SU-DHL-6 (cell line): ENCODE data around the gene MYOM3.

ENCODE experiments used
- H2AFZ ChIP-seq: fragments of 200-600 bp; sonication (generic); 2 replicates; pipeline ENCODE4 v1.6.1; 2014; ENCODE audit warnings: low read depth, mild to moderate bottlenecking, moderate library complexity, mixed read lengths, antibody characterized with exemption, low read length; ENCODE audit not compliant: severe bottlenecking
- H3F3A ChIP-seq: fragments of 200-600 bp; shearing (Covaris generic); 2 replicates; pipeline ENCODE4 v1.6.0; 2016; ENCODE audit warnings: antibody characterized with exemption, mild to moderate bottlenecking; ENCODE audit not compliant: insufficient read depth
- H3K27ac ChIP-seq: fragments of 200-600 bp; sonication (generic); 2 replicates; pipeline ENCODE4 v1.5.1; 2016; ENCODE audit warnings: low read depth, mild to moderate bottlenecking, low read length, moderate library complexity, mixed read lengths
- H3K27me3 ChIP-seq: fragments of 200-600 bp; sonication (generic), shearing (Covaris generic); 2 replicates; pipeline ENCODE4 v1.6.0; 2014; ENCODE audit warnings: mild to moderate bottlenecking, low read length
- H3K36me3 ChIP-seq: fragments of 200-600 bp; sonication (generic); 2 replicates; pipeline ENCODE4 v1.6.1; 2014; ENCODE audit warnings: mild to moderate bottlenecking, low read length, mixed read lengths
- H3K4me2 ChIP-seq: fragments of 300-600, 200-600 bp; shearing (Covaris generic), sonication (generic); 2 replicates; pipeline ENCODE4 v1.6.0; 2014; ENCODE audit warnings: low read length, low read depth, mild to moderate bottlenecking; ENCODE audit not compliant: poor library complexity, severe bottlenecking
- H3K4me3 ChIP-seq: fragments of 200-600 bp; sonication (generic); 2 replicates; pipeline ENCODE4 v1.5.1; 2014; ENCODE audit warnings: antibody characterized with exemption, low read length, mild to moderate bottlenecking, mixed read lengths; ENCODE audit not compliant: insufficient read depth, poor library complexity, severe bottlenecking
- H3K79me2 ChIP-seq: fragments of 200-600 bp; sonication (generic); 2 replicates; pipeline ENCODE4 v1.6.1; 2014; ENCODE audit warnings: mild to moderate bottlenecking, low read length, moderate library complexity; ENCODE audit not compliant: insufficient read depth
- H3K9ac ChIP-seq: fragments of 200-600 bp; sonication (generic); 2 replicates; pipeline ENCODE4 v1.7.0; 2014; ENCODE audit warnings: mild to moderate bottlenecking, low read length
- H3K9me2 ChIP-seq: fragments of 200-600 bp; sonication (generic); replicated peaks from 2 replicates; pipeline ENCODE4 v1.6.1; 2014; ENCODE audit warnings: low read length; ENCODE audit not compliant: insufficient read depth
- H3K9me3 ChIP-seq: fragments of 200-600 bp; sonication (generic); 2 replicates; pipeline ENCODE4 v1.6.1; 2014; ENCODE audit warnings: low read length, mixed read lengths; ENCODE audit not compliant: insufficient read depth
- H4K20me1 ChIP-seq: fragments of 200-600 bp; sonication (generic); 2 replicates; pipeline ENCODE4 v1.6.1; 2014; ENCODE audit warnings: low read depth, mild to moderate bottlenecking, antibody characterized with exemption, low read length, moderate library complexity, mixed read lengths
- EZH2phosphoT487 ChIP-seq: fragments of 200-600 bp; sonication (generic), shearing (Covaris generic); conservative IDR thresholded peaks from 2 replicates; pipeline ENCODE4 v1.6.1; 2018; ENCODE audit warnings: mild to moderate bottlenecking, antibody characterized with exemption, low read length, moderate library complexity, mixed read lengths
- TF ChIP-seq, protein P1 (sequence below): fragments of 200-600 bp; sonication (generic); IDR thresholded peaks from one replicate; pipeline ENCODE4 v1.5.1; 2017; ENCODE audit warnings: antibody characterized with exemption, mild to moderate bottlenecking, low read length, moderate library complexity; ENCODE audit not compliant: insufficient read depth, poor library complexity, severe bottlenecking

Gene MYOM3

GRCh38 chr1:24127134-24127800 lies 15.3 kb upstream of the MYOM3 start:
- Histone ChIP-seq H3F3A (no peaks in the 10 kb centered on the region), H3K79me2 (no peaks in the 10 kb centered on the region), H3K9me2 (no peaks in the 10 kb centered on the region), H4K20me1 (no peaks in the 10 kb centered on the region), H2AFZ (no peak overlapping the region), H3K9me3 (no peaks in the 10 kb centered on the region), H3K4me2 (no peak overlapping the region), H3K27me3 (no peaks in the 10 kb centered on the region), H3K27ac (no peak overlapping the region), H3K9ac (no peak overlapping the region), H3K36me3 (no peaks in the 10 kb centered on the region), H3K4me3 (no peak overlapping the region)
- no peak for TF ChIP-seq EZH2phosphoT487
- TF ChIP-seq, protein P1, sequence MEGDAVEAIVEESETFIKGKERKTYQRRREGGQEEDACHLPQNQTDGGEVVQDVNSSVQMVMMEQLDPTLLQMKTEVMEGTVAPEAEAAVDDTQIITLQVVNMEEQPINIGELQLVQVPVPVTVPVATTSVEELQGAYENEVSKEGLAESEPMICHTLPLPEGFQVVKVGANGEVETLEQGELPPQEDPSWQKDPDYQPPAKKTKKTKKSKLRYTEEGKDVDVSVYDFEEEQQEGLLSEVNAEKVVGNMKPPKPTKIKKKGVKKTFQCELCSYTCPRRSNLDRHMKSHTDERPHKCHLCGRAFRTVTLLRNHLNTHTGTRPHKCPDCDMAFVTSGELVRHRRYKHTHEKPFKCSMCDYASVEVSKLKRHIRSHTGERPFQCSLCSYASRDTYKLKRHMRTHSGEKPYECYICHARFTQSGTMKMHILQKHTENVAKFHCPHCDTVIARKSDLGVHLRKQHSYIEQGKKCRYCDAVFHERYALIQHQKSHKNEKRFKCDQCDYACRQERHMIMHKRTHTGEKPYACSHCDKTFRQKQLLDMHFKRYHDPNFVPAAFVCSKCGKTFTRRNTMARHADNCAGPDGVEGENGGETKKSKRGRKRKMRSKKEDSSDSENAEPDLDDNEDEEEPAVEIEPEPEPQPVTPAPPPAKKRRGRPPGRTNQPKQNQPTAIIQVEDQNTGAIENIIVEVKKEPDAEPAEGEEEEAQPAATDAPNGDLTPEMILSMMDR, result no peak

- H3K4me3 ChIP-seq, result no peak overlapping the region
- H3K4me2 ChIP-seq, result no peak overlapping the region
- H3K27ac ChIP-seq, result no peak overlapping the region
- no peaks in the 10 kb centered on the region for H3K36me3 ChIP-seq
- no peaks in the 10 kb centered on the region for H4K20me1 ChIP-seq
- H3K9me2 ChIP-seq, result no peaks in the 10 kb centered on the region
- H2AFZ ChIP-seq, result no peak overlapping the region
- TF ChIP-seq EZH2phosphoT487, result no peak
- TF ChIP-seq, protein P1, result no peak
- H3K9me3 ChIP-seq, result no peaks in the 10 kb centered on the region
- no peaks in the 10 kb centered on the region for H3K79me2 ChIP-seq
- H3F3A ChIP-seq, result no peaks in the 10 kb centered on the region
- H3K27me3 ChIP-seq, result no peaks in the 10 kb centered on the region
- no peak overlapping the region for H3K9ac ChIP-seq
Measured at GRCh38 chr1:24126672-24127023, 14.7 kb upstream of the MYOM3 start.

DNA sequence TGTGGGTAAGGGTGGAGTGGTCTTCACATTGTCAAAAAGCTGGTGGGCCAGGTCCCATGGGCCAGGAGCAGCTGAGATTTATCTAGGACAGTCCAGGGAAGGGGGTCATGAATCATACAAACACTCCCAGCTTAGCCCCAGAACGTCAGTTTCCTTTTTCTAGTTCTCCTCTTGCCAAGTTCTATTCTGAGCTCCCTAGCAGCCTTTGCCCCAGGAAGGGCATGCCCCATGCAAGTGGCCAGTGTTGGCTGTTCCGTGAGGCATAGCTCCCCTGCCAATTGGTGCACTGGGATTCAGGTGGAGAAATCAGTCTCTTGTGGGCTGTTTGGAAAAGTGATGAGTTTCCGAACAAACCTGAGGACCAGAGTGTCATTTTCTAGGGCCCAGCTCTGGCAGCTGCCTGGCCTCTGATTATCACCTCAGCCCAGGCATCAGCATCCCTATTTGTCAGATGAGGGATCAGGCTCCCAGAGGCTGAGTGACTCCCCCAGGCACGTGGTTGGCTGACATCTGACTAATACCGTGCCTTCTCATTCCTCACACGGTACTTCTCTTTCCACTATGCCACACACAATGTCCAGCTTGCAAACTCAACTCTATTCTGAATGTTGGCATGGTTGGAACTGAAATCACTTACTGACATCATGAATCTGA lies 14.2 kb upstream of the MYOM3 start:
- H3K27me3 ChIP-seq, result no peaks in the 10 kb centered on the region
- no peak overlapping the region for H3K9ac ChIP-seq
- H3K27ac ChIP-seq, result no peak overlapping the region

More for the DNA sequence above, 14.2 kb upstream of the MYOM3 start:
- Histone ChIP-seq H3K4me2 (no peak overlapping the region), H2AFZ (no peak overlapping the region), H3K36me3 (no peaks in the 10 kb centered on the region), H3K9me2 (no peaks in the 10 kb centered on the region), H3F3A (no peaks in the 10 kb centered on the region), H4K20me1 (no peaks in the 10 kb centered on the region), H3K79me2 (no peaks in the 10 kb centered on the region), H3K4me3 (no peak overlapping the region), H3K9me3 (no peaks in the 10 kb centered on the region)
- TF ChIP-seq, protein P1, result no peak
- no peak for TF ChIP-seq EZH2phosphoT487
